ENCODE data around the gene MYCBP2.

DNA sequence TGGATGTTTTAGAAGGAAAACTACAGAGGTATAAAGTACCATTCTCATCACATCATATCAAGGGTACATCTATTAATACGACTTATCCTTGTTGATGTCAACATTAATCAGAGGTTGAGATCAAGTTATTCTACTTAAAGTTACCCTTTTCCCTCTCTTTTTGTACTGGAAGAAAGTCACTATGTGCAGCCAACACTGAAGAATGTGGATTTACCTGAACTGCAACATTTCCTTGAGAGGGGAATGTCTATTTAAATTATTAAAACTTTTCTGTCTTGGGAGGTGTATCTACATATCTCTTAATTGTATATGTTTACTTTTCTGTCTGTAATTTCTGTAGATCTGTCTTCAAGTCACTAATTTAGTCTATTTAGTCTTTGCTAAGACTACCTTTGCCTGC, 297.5 kb downstream of the MYCBP2 start:
- TF ChIP-seq CTCF (IDR thresholded peaks at IDR 0.05) = no peak
- TF ChIP-seq POLR2A (IDR thresholded peaks at IDR 0.05) = no peak
